Measurements from ENCODE around the gene GPATCH3. TPM values are rescaled to one million over a fixed set of nuclear protein-coding genes. Genes with fewer than 3 reads are reported as not detected.

The GPATCH3 gene
- total and polyA plus RNA-seq, 2 of the 8 experiments (the other 6 are each of a cell fraction or from before 2014, with no cell fraction given), result 7.9 to 17.4 TPM

- no peaks in the 10 kb centered on the region for H3K79me2 ChIP-seq (ENCODE audit: control insufficient read depth in 1 of 2, insufficient read depth in 2 of 2, low read length in 2 of 2)
- H2AK5ac ChIP-seq (ENCODE audit: low read depth, low read length), result no peak overlapping the region
- no peak overlapping the region for H3K23ac ChIP-seq (ENCODE audit: insufficient read length)
- no peaks in the 10 kb centered on the region for H3K79me1 ChIP-seq (ENCODE audit: low read depth, low read length)
- CTCF ChIA-PET (ENCODE audit: partially characterized antibody), result interaction anchor here (0.6 kb wide), 1 partner anchor 8 kb away, joined by 3 read pairs; no protein-coding TSS in a partner anchor
- DNase-seq (ENCODE audit: low read depth in 1 of 2, low spot score in 2 of 2) (no peak), FAIRE-seq (no peak)
- H3K18ac ChIP-seq (ENCODE audit: extremely low read depth, low read length), result no peak overlapping the region
- no peak overlapping the region for H3K4me3 ChIP-seq (ENCODE audit: extremely low read depth in 1 of 4, insufficient read depth in 2 of 4, low read depth in 3 of 4, low read length in 4 of 4)
- no peak overlapping the region for H3K56ac ChIP-seq (replicated peaks; ENCODE audit: insufficient read length, low read depth, low read length)
- peaks cover 0 to 2% (median 0%) of the 10 kb centered on the region in 4 experiments; a peak in 2 of 7 replicates for H3K27me3 ChIP-seq (replicated peaks in 1 of 4; ENCODE audit: control insufficient read depth in 3 of 4, extremely low read depth in 1 of 4, insufficient read depth in 3 of 4, low read length in 3 of 4)
- H3K9me3 ChIP-seq (ENCODE audit: insufficient read depth in 2 of 2, low read depth in 1 of 2, low read length in 1 of 2), result no peaks in the 10 kb centered on the region
- no peak overlapping the region for H2BK120ac ChIP-seq (replicated peaks; ENCODE audit: low read depth, low read length)
- H2BK20ac ChIP-seq (ENCODE audit: low read length), result no peak overlapping the region
- whole genome bisulfite sequencing, 2 experiments (ENCODE audit: extremely low coverage in 1 of 2, insufficient coverage in 1 of 2, insufficient read length in 1 of 2, insufficient replicate concordance in 2 of 2, low coverage in 1 of 2, low lambda C conversion rate in 2 of 2, missing lambda C conversion rate in 1 of 2), result 94% methylated on average over 3 of the region's 3 CpGs; no CpG with 5 or more reads in 1 of the 2 experiments
- no peak overlapping the region for H4K5ac ChIP-seq (ENCODE audit: insufficient read length, low read depth, low read length)
- no peaks in the 10 kb centered on the region for H3K36me3 ChIP-seq (ENCODE audit: control insufficient read depth in 2 of 4, insufficient read depth in 4 of 4, low read length in 3 of 4)
- H3K9ac ChIP-seq (replicated peaks in 1 of 4; ENCODE audit: extremely low read depth in 1 of 4, low read depth in 3 of 4, low read length in 3 of 4), result no peak overlapping the region
- no peak overlapping the region for H2BK5ac ChIP-seq (ENCODE audit: low read depth, low read length)
- no peaks in the 10 kb centered on the region for H3K23me2 ChIP-seq (ENCODE audit: low read depth, low read length)
- H2BK15ac ChIP-seq (ENCODE audit: low read length), result no peak overlapping the region
- no peak overlapping the region for H3K27ac ChIP-seq (ENCODE audit: low read depth, low read length)
- POLR2A ChIA-PET (ENCODE audit: partially characterized antibody), result interaction anchor here (2.5 kb wide), 1 partner anchor 11 kb away, joined by 12 read pairs; the partner anchor contains the start of gene NUDC
- no peak overlapping the region for H4K91ac ChIP-seq (replicated peaks; ENCODE audit: insufficient read length, low read length)
- no peak overlapping the region for H2BK12ac ChIP-seq (ENCODE audit: low read depth, low read length)
- H4K20me1 ChIP-seq (replicated peaks in 1 of 2; ENCODE audit: control insufficient read depth in 1 of 2, insufficient read depth in 2 of 2, low read length in 2 of 2), result peaks cover 0 to 2% of the 10 kb centered on the region in 2 experiments
- no peak overlapping the region for H3K4ac ChIP-seq (replicated peaks; ENCODE audit: insufficient read length, low read depth, low read length)
- H3K4me2 ChIP-seq (ENCODE audit: insufficient read depth in 1 of 2, low read depth in 2 of 2, low read length in 2 of 2), result no peak overlapping the region
- no peaks in the 10 kb centered on the region for H3K4me1 ChIP-seq (replicated peaks in 1 of 4; ENCODE audit: control insufficient read depth in 3 of 4, insufficient read depth in 4 of 4, low read length in 3 of 4)
- H4K8ac ChIP-seq (ENCODE audit: extremely low read depth, insufficient read depth, low read length), result no peak overlapping the region
- no peak overlapping the region for H3K14ac ChIP-seq (ENCODE audit: insufficient read length)
- no peak overlapping the region for H2AFZ ChIP-seq (ENCODE audit: low read length)
- TF ChIP-seq MAFK (IDR thresholded peaks at IDR 0.05; ENCODE audit: low read depth, low read length) (no peak), RAD21 (IDR thresholded peaks at IDR 0.05 in 1 of 2, conservative IDR thresholded peaks at IDR 0.05 in 1 of 2; ENCODE audit: low read depth in 2 of 2, low read length in 2 of 2) (no peak), CREB1 (IDR thresholded peaks at IDR 0.05) (no peak)
Observed at GRCh38 chr1:26909951-26910342, 9.7 kb upstream of the GPATCH3 start.

Data from H1 (cell line).